ENCODE data around the gene GLP2R.

- TF ChIP-seq GATA2 (IDR thresholded peaks at IDR 0.05; ENCODE audit: low read depth, low read length): no peak
- TF ChIP-seq GATA3 (IDR thresholded peaks at IDR 0.05; ENCODE audit: low read depth, low read length): no peak
Observed at GRCh38 chr17:9872852-9873251, 47.1 kb downstream of the GLP2R start.
